ENCODE measurements around the gene WIPF1.

DNA sequence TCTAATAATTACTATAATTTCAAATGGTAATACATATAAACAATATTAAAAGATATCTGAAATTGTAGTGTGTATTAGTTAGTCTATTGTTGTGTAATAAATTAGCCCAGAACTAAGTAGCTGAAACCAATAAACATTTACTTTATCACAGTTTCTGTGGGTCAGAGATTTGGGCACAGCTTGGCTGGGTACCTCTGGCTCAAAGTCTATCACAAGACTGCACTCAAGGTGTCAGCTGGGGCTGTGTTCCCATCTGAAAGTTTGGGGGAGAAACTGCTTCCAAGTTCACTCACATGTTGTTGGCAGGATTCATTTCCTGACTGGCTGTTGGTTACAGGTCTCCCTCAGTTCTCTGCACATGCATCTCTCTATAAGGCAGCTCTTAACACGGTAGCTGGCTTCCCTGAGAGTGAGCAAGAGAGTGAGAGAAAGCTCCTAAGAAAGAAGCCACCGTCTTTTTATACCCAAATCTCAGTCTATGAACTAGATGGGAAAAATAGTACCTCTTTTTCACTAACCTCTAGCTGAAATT, 25.6 kb upstream of the WIPF1 start:
- TF ChIP-seq, protein P1, sequence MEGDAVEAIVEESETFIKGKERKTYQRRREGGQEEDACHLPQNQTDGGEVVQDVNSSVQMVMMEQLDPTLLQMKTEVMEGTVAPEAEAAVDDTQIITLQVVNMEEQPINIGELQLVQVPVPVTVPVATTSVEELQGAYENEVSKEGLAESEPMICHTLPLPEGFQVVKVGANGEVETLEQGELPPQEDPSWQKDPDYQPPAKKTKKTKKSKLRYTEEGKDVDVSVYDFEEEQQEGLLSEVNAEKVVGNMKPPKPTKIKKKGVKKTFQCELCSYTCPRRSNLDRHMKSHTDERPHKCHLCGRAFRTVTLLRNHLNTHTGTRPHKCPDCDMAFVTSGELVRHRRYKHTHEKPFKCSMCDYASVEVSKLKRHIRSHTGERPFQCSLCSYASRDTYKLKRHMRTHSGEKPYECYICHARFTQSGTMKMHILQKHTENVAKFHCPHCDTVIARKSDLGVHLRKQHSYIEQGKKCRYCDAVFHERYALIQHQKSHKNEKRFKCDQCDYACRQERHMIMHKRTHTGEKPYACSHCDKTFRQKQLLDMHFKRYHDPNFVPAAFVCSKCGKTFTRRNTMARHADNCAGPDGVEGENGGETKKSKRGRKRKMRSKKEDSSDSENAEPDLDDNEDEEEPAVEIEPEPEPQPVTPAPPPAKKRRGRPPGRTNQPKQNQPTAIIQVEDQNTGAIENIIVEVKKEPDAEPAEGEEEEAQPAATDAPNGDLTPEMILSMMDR (IDR thresholded peaks at IDR 0.05; ENCODE audit: low read length), result no peak
- TF ChIP-seq EZH2 (optimal IDR thresholded peaks at IDR 0.05; ENCODE audit: low read depth, low read length), result no peak

Measured in MM.1S (cell line).